ENCODE measurements around the gene SBF1. TPM values are rescaled to one million over a fixed set of nuclear protein-coding genes. Genes with fewer than 3 reads are reported as not detected.
A peak's percentile ranks its signal among the peaks of the same experiment; 100 is the strongest.

The SBF1 gene
- total and polyA plus RNA-seq, 2 of the 13 experiments (the other 11 are each of a cell fraction or from before 2014, with no cell fraction given) = 31.7 to 40.9 TPM

DNA sequence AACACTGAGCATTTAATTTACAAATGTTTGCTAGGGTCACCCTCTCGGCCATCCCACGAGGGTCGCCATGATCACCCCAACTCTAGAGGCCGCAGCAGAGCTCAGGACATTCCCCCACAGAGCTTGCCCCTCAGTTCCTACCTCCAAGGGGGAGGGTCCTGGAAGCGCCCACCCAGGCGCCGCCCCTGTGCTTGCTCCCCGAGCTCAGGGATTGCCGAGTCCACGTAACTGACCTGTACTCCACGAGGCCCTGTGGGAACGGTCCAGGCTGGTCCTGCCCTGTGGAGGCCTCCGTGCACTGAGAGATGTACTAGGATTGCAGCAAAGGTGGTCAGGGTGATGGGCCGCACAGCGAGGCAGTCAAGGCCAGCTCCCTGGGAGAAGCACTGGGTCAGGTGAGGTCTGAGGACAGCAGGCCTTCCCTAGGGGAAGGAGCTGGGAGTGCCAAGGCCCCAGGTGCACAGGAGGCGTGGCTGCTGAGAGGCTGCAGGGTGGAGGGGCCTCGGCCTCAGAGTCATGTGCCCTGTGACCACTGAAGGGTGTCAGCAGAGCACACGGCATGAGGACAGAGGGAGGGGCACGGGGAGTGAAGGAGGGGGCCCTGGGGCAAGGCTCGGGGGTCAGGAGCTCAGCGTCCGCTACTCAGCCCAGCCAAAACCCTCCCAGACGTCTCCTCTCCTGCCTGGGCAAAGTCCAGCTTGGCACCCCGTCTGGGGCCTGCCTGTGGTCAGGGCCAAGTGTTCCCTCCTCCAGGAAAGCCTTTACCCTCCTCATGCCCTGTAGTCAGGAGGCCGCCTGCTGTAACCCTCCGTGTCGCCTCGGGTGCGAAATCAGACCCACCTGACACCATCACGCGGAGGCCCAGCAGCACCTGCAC is 9.4 kb upstream of the SBF1 start:
- WGBS (ENCODE audit: low lambda C conversion rate) = 80% methylated on average over 14 of the region's 31 CpGs
- DNase-seq (ENCODE audit: low spot score) = no peak
- Histone ChIP-seq H3K4me2 (ENCODE audit: low read depth, low read length) (no peak overlapping the region), H3K9ac (ENCODE audit: insufficient read depth, low read depth, low read length) (no peak overlapping the region), H3K27me3 (ENCODE audit: control insufficient read depth in 1 of 2, insufficient read depth in 2 of 2, low read length in 2 of 2) (peaks cover 0 to 4% of the 10 kb centered on the region in 2 experiments; a peak in 1 of 5 replicates), H3K9me3 (ENCODE audit: low read length) (no peaks in the 10 kb centered on the region), H4K20me1 (ENCODE audit: insufficient read depth, low read length) (no peaks in the 10 kb centered on the region; the same call in 1 of the 2 replicates), H3K79me2 (ENCODE audit: insufficient read depth, low read length) (no peaks in the 10 kb centered on the region), H2AFZ (ENCODE audit: low read length) (no peak overlapping the region), H3K4me3 (replicated peaks in 1 of 3; ENCODE audit: insufficient read depth in 1 of 3, low read depth in 2 of 3, low read length in 3 of 3) (no peak overlapping the region), H3K36me3 (replicated peaks in 1 of 2; ENCODE audit: control insufficient read depth in 1 of 2, insufficient read depth in 2 of 2, low read length in 2 of 2) (no peaks in the 10 kb centered on the region), H3K27ac (ENCODE audit: extremely low read length, insufficient read depth, low read length) (no peak overlapping the region), H3K4me1 (ENCODE audit: insufficient read depth, low read length) (peaks cover 66% of the 10 kb centered on the region)
- intact Hi-C loops (cut with micrococcal nuclease; ENCODE audit: unreplicated experiment) (no loop called here), in situ Hi-C loops (cut with HindIII; ENCODE audit: extremely low pct_ligation_motif_present, low pct_unique_long_range_greater_than_20kb) (no loop called here)
- FAIRE-seq = no peak
- ChIA-PET POLR2A (interaction anchor here (0.9 to 2.2 kb wide), 5 partner anchors 10 to 85 kb away, joined by 3 to 12 read pairs (median 3); partner anchors contain the start of gene SCO2), CTCF (ENCODE audit: low intra/inter-chr PET ratio, low total read pairs) (no interaction called here)
- TSS peak; percentile 53 for BruUV-seq (replicated peaks)
- no peak for ATAC-seq
- TF ChIP-seq, protein P1, sequence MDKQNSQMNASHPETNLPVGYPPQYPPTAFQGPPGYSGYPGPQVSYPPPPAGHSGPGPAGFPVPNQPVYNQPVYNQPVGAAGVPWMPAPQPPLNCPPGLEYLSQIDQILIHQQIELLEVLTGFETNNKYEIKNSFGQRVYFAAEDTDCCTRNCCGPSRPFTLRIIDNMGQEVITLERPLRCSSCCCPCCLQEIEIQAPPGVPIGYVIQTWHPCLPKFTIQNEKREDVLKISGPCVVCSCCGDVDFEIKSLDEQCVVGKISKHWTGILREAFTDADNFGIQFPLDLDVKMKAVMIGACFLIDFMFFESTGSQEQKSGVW (CRISPR knock-in tag; IDR thresholded peaks at IDR 0.05; ENCODE audit: borderline replicate concordance) = no peak
- TF ChIP-seq, protein P2, sequence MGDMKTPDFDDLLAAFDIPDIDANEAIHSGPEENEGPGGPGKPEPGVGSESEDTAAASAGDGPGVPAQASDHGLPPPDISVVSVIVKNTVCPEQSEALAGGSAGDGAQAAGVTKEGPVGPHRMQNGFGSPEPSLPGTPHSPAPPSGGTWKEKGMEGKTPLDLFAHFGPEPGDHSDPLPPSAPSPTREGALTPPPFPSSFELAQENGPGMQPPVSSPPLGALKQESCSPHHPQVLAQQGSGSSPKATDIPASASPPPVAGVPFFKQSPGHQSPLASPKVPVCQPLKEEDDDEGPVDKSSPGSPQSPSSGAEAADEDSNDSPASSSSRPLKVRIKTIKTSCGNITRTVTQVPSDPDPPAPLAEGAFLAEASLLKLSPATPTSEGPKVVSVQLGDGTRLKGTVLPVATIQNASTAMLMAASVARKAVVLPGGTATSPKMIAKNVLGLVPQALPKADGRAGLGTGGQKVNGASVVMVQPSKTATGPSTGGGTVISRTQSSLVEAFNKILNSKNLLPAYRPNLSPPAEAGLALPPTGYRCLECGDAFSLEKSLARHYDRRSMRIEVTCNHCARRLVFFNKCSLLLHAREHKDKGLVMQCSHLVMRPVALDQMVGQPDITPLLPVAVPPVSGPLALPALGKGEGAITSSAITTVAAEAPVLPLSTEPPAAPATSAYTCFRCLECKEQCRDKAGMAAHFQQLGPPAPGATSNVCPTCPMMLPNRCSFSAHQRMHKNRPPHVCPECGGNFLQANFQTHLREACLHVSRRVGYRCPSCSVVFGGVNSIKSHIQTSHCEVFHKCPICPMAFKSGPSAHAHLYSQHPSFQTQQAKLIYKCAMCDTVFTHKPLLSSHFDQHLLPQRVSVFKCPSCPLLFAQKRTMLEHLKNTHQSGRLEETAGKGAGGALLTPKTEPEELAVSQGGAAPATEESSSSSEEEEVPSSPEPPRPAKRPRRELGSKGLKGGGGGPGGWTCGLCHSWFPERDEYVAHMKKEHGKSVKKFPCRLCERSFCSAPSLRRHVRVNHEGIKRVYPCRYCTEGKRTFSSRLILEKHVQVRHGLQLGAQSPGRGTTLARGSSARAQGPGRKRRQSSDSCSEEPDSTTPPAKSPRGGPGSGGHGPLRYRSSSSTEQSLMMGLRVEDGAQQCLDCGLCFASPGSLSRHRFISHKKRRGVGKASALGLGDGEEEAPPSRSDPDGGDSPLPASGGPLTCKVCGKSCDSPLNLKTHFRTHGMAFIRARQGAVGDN (CRISPR knock-in tag; IDR thresholded peaks at IDR 0.05) = no peak; the same call in 1 of the 2 replicates
- 0 out of 2 replicates have a peak, but pooled peaks have one; percentile 57 for TF ChIP-seq PAF1 (CRISPR knock-in tag; IDR thresholded peaks at IDR 0.05)
- 0 out of 2 replicates have a peak, but pooled peaks have one; percentile 25 for TF ChIP-seq SALL1 (CRISPR knock-in tag; IDR thresholded peaks at IDR 0.05)
- TF ChIP-seq ZNF674 (CRISPR knock-in tag; IDR thresholded peaks at IDR 0.05; ENCODE audit: low read depth) = no peak
- TF ChIP-seq, protein P3, sequence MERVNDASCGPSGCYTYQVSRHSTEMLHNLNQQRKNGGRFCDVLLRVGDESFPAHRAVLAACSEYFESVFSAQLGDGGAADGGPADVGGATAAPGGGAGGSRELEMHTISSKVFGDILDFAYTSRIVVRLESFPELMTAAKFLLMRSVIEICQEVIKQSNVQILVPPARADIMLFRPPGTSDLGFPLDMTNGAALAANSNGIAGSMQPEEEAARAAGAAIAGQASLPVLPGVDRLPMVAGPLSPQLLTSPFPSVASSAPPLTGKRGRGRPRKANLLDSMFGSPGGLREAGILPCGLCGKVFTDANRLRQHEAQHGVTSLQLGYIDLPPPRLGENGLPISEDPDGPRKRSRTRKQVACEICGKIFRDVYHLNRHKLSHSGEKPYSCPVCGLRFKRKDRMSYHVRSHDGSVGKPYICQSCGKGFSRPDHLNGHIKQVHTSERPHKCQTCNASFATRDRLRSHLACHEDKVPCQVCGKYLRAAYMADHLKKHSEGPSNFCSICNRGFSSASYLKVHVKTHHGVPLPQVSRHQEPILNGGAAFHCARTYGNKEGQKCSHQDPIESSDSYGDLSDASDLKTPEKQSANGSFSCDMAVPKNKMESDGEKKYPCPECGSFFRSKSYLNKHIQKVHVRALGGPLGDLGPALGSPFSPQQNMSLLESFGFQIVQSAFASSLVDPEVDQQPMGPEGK (CRISPR knock-in tag; IDR thresholded peaks at IDR 0.05) = peak; percentile 18; the same call in 1 of the 2 replicates
- TF ChIP-seq SALL2 (CRISPR knock-in tag; IDR thresholded peaks at IDR 0.05) = 0 out of 2 replicates have a peak, but pooled peaks have one; percentile 1
- TF ChIP-seq KDM2A (CRISPR knock-in tag; IDR thresholded peaks at IDR 0.05; ENCODE audit: borderline replicate concordance, low read depth) = no peak
- TF ChIP-seq ZFX (CRISPR knock-in tag; IDR thresholded peaks at IDR 0.05; ENCODE audit: low read depth) = peak; percentile 25; the same call in 1 of the 2 replicates
- peak; percentile 43; the same call in 1 of the 2 replicates for TF ChIP-seq POLR2G (IDR thresholded peaks at IDR 0.05; ENCODE audit: low read depth, low read length)
- TF ChIP-seq GABPB1 (CRISPR knock-in tag; IDR thresholded peaks at IDR 0.05) = peak; percentile 17; the same call in 1 of the 2 replicates
- peak; percentile 9; the same call in 1 of the 2 replicates for TF ChIP-seq ZFY (CRISPR knock-in tag; IDR thresholded peaks at IDR 0.05)
- TF ChIP-seq, protein P4, sequence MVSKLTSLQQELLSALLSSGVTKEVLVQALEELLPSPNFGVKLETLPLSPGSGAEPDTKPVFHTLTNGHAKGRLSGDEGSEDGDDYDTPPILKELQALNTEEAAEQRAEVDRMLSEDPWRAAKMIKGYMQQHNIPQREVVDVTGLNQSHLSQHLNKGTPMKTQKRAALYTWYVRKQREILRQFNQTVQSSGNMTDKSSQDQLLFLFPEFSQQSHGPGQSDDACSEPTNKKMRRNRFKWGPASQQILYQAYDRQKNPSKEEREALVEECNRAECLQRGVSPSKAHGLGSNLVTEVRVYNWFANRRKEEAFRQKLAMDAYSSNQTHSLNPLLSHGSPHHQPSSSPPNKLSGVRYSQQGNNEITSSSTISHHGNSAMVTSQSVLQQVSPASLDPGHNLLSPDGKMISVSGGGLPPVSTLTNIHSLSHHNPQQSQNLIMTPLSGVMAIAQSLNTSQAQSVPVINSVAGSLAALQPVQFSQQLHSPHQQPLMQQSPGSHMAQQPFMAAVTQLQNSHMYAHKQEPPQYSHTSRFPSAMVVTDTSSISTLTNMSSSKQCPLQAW (CRISPR knock-in tag; IDR thresholded peaks at IDR 0.05) = no peak
- peak in 1 of 2 experiments; percentile 21; a peak in 1 of 4 replicates for TF ChIP-seq POLR2A (IDR thresholded peaks at IDR 0.05; ENCODE audit: insufficient read depth in 1 of 2, low read depth in 2 of 2, low read length in 2 of 2)

Measured in HepG2 (cell line).